GM19099 (cell line): ENCODE measurements around the gene SLCO2A1.

Experiments used
- POLR2A ChIP-seq: IDR thresholded peaks from 3 replicates; pipeline ENCODE4 v1.6.1; 2011; ENCODE audit warnings: low read depth; ENCODE audit not compliant: insufficient read length; ENCODE audit errors: extremely low read depth

Gene SLCO2A1

DNA sequence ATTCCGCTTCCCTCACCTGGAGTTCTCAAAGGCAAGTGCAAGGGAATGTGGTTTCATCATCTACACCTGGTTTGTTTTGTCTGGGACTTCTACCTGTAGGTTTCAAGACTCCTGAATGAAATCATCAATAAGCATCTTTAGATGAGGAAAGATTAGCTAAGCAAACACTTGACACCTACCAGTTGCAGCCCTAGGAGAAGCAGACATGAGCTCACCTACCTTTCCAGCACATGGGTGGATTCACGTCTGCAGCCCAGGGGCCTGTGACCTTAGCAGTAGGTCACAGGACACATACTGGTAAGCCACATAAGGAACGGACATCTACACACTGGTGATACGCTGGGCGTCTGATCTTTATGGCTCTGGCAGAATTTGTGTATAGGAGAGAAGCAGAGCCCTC, 26.7 kb downstream of the SLCO2A1 start:
- no peak for TF ChIP-seq POLR2A

DNA sequence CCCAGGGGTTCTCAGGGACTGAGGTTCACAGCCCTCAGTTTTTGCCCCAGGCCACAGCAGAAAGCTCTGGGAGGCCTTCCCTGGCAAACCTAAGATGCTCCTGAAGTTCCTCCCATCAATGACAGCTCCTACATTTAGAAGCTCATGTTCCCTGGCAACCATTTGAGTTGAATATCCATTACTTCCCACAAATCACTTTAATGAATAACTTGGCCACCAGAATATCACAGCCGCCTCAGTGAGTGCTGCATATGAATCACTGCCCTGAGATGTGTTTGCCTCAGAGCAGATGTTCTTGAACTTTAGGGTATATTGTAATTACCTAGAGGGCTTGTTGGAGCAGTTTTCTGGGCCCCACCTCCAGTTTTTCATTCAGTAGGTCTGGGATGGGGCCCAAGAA, 27.4 kb downstream of the SLCO2A1 start:
- TF ChIP-seq POLR2A: no peak

DNA sequence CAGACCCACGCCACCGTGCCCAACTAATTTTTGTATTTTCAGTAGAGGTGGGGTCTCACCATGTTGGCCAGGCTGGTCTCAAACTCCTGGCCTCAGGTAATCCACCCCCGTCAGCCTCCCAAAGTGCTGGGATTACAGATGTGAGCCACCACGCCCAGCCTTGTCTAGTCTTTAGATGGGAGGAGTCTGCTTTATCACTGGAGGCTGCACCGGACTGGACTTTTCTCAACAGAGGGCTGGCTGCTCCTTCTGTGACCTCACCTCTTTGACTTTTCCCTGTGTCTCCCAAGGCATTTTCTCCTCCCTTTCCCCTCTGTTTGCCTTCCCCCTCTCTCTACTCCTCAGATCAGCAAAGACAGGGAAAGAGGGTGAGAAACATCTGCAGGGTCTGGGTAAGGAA, 28.5 kb downstream of the SLCO2A1 start:
- no peak for TF ChIP-seq POLR2A

- no peak for TF ChIP-seq POLR2A
Measured at GRCh38 chr3:133999891-134000685, 29.6 kb downstream of the SLCO2A1 start.

GRCh38 chr3:133998691-133999241, 31.0 kb downstream of the SLCO2A1 start:
- no peak for TF ChIP-seq POLR2A

DNA sequence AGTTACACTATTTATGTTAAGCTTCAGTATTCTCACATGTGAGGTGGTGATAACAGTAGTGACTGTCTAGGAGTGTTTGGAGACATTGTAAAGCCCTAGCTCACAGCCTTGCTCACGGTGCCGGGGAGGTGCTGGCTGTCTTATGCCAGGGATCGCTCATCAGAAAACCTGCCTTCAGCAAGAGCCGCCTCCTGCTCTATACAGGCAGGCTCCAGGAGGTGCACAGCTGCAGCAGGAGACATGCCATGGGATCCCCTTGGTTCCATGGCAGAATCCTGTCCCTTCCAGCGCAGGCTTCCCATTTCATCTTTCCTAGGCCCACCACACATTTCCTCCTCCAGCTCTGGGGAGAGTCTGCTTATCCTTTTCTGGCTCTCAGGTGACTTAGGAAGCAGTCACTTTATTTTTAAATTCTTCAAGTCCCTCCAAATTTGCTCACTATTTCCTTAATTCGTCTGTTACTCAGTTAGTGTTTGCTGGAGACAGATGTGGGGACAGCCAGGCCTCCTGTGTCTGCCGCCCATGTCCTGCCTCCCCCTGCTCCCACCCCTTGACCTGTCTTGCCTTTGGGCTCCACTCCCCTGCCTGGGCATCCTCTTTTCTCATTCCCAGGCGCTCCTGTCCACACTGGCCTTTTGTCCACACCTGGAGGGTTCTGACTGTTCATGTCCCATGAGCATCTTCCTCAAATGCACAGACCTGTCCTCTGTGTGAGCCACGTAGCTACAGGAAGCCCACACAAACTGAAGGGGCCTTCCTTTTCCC, 31.7 kb downstream of the SLCO2A1 start:
- TF ChIP-seq POLR2A: no peak

- no peak for TF ChIP-seq POLR2A
Measured at GRCh38 chr3:133996996-133997395, 32.7 kb downstream of the SLCO2A1 start.

- no peak for TF ChIP-seq POLR2A
Measured at GRCh38 chr3:133996251-133996661, 33.5 kb downstream of the SLCO2A1 start.

DNA sequence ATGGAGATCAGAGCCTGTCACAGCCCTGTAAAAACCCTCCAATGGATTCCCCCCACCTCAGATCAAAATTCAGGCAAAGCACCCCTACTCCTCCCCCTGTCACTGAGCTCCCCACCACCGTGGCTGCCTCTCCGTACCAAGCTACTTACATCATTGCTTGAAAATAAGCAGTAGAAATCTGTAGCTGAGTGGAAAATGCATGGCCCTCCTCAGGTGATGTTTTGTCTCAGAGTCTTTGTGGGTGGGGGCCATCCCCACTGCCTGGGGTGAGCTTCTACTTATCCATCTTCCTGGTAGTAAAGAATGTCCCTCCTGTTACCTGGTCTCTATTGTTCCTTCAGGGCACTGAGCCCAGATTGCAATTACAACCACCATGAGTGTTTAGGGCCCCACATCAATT, 34.5 kb downstream of the SLCO2A1 start:
- no peak for TF ChIP-seq POLR2A

GRCh38 chr3:133994166-133994890, 35.4 kb downstream of the SLCO2A1 start:
- TF ChIP-seq POLR2A: no peak

DNA sequence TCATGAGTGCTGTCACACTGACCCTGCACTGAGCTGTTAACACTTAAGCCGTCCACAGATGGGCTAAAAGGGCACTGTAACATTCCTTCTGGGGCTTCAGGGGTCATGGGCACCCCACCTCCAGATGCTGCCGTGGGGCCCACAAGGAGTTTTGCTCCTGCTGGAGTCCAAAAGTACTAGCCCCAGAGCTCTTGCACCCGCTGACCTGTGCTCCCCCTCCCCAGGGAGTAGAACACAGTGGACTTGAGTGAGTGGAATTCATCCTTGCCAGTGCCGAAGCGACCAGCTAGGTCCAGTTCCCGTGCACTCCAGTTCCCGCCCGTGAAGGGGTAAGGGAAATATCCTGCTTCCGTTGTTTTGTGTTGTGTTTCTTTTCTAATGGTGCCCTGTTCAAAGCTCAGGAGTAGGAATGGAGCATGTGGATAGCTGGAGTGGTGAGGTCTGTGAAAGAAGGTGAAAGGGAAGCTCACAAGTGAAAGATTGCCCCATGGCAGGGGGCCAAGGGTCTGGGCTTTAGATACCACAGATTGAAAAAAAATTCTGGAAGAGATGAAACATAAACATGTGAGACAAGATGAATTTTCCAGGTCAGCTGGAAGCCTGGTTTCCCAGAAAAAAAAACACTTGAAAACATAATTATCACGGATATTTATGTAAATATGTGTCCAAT, 36.6 kb downstream of the SLCO2A1 start:
- no peak for TF ChIP-seq POLR2A

GRCh38 chr3:133992381-133992780, 37.3 kb downstream of the SLCO2A1 start:
- TF ChIP-seq POLR2A: no peak

DNA sequence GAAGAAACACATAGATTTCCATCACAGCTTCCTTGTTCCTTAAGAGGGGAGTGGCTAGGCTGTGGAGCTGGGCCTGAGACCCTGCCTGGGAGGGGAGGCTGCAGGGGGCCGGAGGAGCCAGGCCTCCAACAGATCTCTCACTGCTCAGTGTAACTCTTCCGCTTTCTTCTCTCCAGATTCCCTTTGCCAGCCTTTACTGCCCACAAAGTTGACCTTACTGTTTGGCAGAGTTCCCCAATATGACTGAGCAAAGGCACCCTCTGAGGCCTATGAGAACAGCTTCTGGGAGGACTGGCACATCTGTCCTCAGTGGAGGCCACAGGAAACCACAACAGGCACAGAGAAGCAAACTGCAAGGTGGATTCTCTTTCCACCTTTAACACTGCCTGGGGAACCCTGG, 38.1 kb downstream of the SLCO2A1 start:
- no peak for TF ChIP-seq POLR2A

DNA sequence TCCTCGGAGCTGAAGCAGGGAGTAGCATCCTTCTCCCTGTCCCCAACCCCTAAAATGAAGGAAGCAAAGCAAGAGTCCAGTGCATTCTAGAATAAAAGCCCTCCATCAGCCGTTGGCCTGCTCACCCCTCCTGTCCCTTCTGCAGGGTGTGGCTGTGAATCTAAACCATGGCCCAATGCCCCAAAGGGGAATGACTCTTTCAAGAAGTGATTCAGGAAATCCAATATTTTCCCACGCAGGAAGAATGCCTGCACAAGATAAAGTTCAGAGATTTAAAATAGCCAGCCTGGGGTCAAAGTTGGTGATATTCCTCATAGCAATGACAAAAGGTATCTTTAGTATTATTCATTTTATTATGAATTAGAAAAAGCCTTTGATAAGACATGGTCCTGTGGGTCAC, 38.5 kb downstream of the SLCO2A1 start:
- no peak for TF ChIP-seq POLR2A
